ENCODE results near the gene MRFAP1L1.
"Not testable (repeated sequence)": the region's sequence is repeated elsewhere in the genome, so short reads cannot be mapped to it uniquely, and the experiment has no call there.

The MRFAP1L1 gene

GRCh38 chr4:6709230-6710114, at the start of gene MRFAP1L1:
Gene MRFAP1L1 (minus strand): TSS chr4:6709865. CDS start chr4:6709629, 236 bp downstream.
- no peak for TF ChIP-seq CTCF (IDR thresholded peaks at IDR 0.05; ENCODE audit: extremely low read depth, missing control alignments)
- DNase-seq (ENCODE audit: low spot score) = peak; percentile 92

- no peak for DNase-seq (ENCODE audit: low spot score)
- TF ChIP-seq CTCF (IDR thresholded peaks at IDR 0.05; ENCODE audit: extremely low read depth, missing control alignments) = no peak
Observed at GRCh38 chr4:6758728-6759127, 49.1 kb upstream of the MRFAP1L1 start.

DNA sequence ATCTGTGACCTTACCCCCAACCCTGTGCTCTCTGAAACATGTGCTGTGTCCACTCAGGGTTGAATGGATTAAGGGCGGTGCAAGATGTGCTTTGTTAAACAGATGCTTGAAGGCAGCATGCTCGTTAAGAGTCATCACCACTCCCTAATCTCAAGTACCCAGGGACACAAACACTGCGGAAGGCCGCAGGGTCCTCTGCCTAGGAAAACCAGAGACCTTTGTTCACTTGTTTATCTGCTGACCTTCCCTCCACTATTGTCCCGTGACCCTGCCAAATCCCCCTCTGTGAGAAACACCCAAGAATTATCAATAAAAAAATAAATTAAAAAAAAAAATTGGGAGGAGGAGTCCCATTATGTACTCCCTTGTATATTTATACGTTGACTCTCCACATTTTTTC, 46.7 kb upstream of the MRFAP1L1 start:
- not testable (repeated sequence) for DNase-seq (ENCODE audit: low spot score)

DNA sequence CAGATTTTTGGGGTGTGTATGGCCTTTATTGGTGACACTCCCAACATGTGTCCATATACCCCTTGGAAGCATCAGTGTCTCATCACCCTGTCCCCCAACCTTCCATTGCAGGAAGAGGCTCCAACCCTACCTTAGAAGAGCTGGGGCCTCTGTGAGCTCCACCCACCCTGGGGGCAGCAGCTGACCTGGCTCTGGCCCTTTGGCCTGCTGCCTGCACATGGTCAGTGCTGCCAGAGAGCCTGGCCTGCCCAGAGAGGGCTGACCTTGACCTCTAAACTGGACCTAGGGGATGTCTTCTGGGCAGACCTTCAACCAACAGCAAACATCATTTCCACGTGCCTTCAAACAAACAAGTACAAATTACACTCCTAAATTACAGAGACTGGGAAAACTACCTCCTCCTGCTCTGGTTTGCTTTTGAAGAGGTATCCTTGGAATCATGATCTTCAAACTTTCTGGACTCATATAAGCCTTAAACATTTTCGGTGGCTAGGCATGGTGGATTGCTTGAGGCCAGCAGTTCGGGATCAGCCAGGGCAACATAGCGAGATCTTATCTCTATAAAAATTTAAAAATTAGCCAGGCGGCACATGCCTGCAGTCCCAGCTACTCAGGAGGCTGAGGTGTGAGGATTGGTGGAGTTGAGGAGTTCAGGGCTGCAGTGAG, 45.6 kb upstream of the MRFAP1L1 start:
- no peak for DNase-seq (ENCODE audit: low spot score)
- TF ChIP-seq CTCF (IDR thresholded peaks at IDR 0.05; ENCODE audit: extremely low read depth, missing control alignments) = no peak

- no peak for TF ChIP-seq CTCF (IDR thresholded peaks at IDR 0.05; ENCODE audit: extremely low read depth, missing control alignments)
- no peak for DNase-seq (ENCODE audit: low spot score)
Observed at GRCh38 chr4:6754481-6755087, 44.9 kb upstream of the MRFAP1L1 start.

- DNase-seq (ENCODE audit: low spot score) = no peak
- no peak for TF ChIP-seq CTCF (IDR thresholded peaks at IDR 0.05; ENCODE audit: extremely low read depth, missing control alignments)
Observed at GRCh38 chr4:6753891-6754290, 44.2 kb upstream of the MRFAP1L1 start.

GRCh38 chr4:6753103-6753560, 43.5 kb upstream of the MRFAP1L1 start:
- DNase-seq (ENCODE audit: low spot score) = no peak
- no peak for TF ChIP-seq CTCF (IDR thresholded peaks at IDR 0.05; ENCODE audit: extremely low read depth, missing control alignments)
